K562 (cell line): ENCODE measurements around the gene CLEC18A. TPM values are rescaled to one million over a fixed set of nuclear protein-coding genes. Genes with fewer than 3 reads are reported as not detected.
"Not testable (repeated sequence)": the region's sequence is repeated elsewhere in the genome, so short reads cannot be mapped to it uniquely, and the experiment has no call there.

ENCODE experiments used
- ATAC-seq: fragments of 200-7000 bp; cut with Tn5 transposase; 3 replicates; pipeline ENCODE4 v1.9.1; 2020; ENCODE audit warnings: moderate library complexity
- BruUV-seq: library from RNA; stranded (reverse); fragments of 400-500 nt; replicated peaks from 2 replicates; lab custom pipeline; 2021; lab: Mats Ljungman, UMichigan
- CTCF ChIA-PET: fragments of 300-600 bp; formaldehyde crosslinking; extraction: SDS; loops from one replicate; lab custom pipeline; 2021; ENCODE audit warnings: low intra/inter-chr PET ratio; lab: Yijun Ruan, JAX
- POLR2A ChIA-PET: fragments of 300-600, 350-650 bp; sonication (Branson Sonifier 250); formaldehyde crosslinking; extraction: SDS; loops from one replicate; lab custom pipeline; 2021; ENCODE audit warnings: antibody characterized with exemption, inconsistent platforms; lab: Yijun Ruan, JAX
- DNase-seq, 4 experiments: peaks; one replicate each; pipeline versions ENCODE4 v3.0.0 to v3.0.0-alpha.2; 2011 to 2018; ENCODE audit warnings: low spot score in 3 of 4, mixed read lengths in 3 of 4; ENCODE audit errors: extremely low read depth in 1 of 4
- FAIRE-seq: peaks from 2 replicates; lab custom pipeline; 2011; peaks lifted over from hg19 to GRCh38; lab: Jason Lieb, UNC
- H2AFZ ChIP-seq: 2 replicates; pipeline ENCODE4 v1.6.0; 2011; ENCODE audit warnings: low read depth, low read length, control low read depth, inconsistent platforms
- H3K27ac ChIP-seq: fragments of 200-600 bp; 3 replicates; pipeline ENCODE4 v1.8.0; 2011; ENCODE audit warnings: low read depth, mild to moderate bottlenecking, control low read depth, inconsistent platforms, low read length, moderate library complexity, mixed read lengths; ENCODE audit errors: extremely low read depth
- H3K27me3 ChIP-seq, 2 experiments: fragments of 300-600 bp in 1 of 2; 2 replicates in 1 of 2; 3 replicates in 1 of 2; pipeline versions ENCODE4 v1.6.0 to v1.8.0; 2011; ENCODE audit warnings: inconsistent platforms in 2 of 2, low read length in 2 of 2, mild to moderate bottlenecking in 1 of 2, mixed read lengths in 1 of 2, moderate library complexity in 1 of 2; ENCODE audit not compliant: control insufficient read depth in 2 of 2, insufficient read depth in 2 of 2
- H3K36me3 ChIP-seq: fragments of 300-600 bp; 3 replicates; pipeline ENCODE4 v1.8.0; 2011; ENCODE audit warnings: mild to moderate bottlenecking, low read length, inconsistent platforms; ENCODE audit not compliant: control insufficient read depth, insufficient read depth
- H3K4me1 ChIP-seq, 2 experiments: fragments of 200-600 bp in 1 of 2; replicated peaks in 1 of 2; 2 replicates in 1 of 2; 3 replicates in 1 of 2; pipeline versions ENCODE4 v1.5.1 to v1.8.0; 2011; ENCODE audit warnings: inconsistent platforms in 2 of 2, low read length in 2 of 2, mild to moderate bottlenecking in 1 of 2, mixed read lengths in 1 of 2, moderate library complexity in 1 of 2; ENCODE audit not compliant: control insufficient read depth in 2 of 2, insufficient read depth in 2 of 2
- H3K4me2 ChIP-seq: 2 replicates; pipeline ENCODE4 v1.6.1; 2011; ENCODE audit warnings: low read length, control low read depth, inconsistent platforms, mixed read lengths; ENCODE audit not compliant: insufficient read depth
- H3K4me3 ChIP-seq: fragments of 200-600 bp; sonication (generic), shearing (Covaris generic); 2 replicates; pipeline ENCODE4 v1.5.1; 2016; ENCODE audit warnings: control low read depth, inconsistent platforms
- H3K79me2 ChIP-seq: fragments of 200-600 bp; 3 replicates; pipeline ENCODE4 v1.8.0; 2011; ENCODE audit warnings: low read length, inconsistent platforms; ENCODE audit not compliant: control insufficient read depth, insufficient read depth
- H3K9ac ChIP-seq, 2 experiments: 2 replicates each; pipeline versions ENCODE4 v1.6.0 to v1.6.1; 2011; ENCODE audit warnings: low read depth in 2 of 2, low read length in 2 of 2, control low read depth in 1 of 2, inconsistent platforms in 1 of 2, mild to moderate bottlenecking in 1 of 2, mixed read lengths in 1 of 2; ENCODE audit not compliant: insufficient read depth in 1 of 2
- H3K9me1 ChIP-seq: one replicate; pipeline ENCODE4 v1.6.0; 2011; ENCODE audit warnings: inconsistent platforms, mild to moderate bottlenecking, low read length, moderate library complexity; ENCODE audit not compliant: control insufficient read depth, insufficient read depth
- H3K9me3 ChIP-seq: replicated peaks from 2 replicates; pipeline ENCODE4 v1.5.1; 2011; ENCODE audit warnings: low read depth, low read length, inconsistent platforms; ENCODE audit not compliant: control insufficient read depth, insufficient read depth
- H4K20me1 ChIP-seq: replicated peaks from 2 replicates; pipeline ENCODE4 v1.6.1; 2011; ENCODE audit warnings: low read length, inconsistent platforms, mixed read lengths; ENCODE audit not compliant: control insufficient read depth, insufficient read depth
- WGBS: fragments of 100-300 bp; shearing (Covaris generic); methylation state at CpG from one replicate; pipeline ENCODE4 v1.1.6; 2016; ENCODE audit warnings: low coverage, mixed read lengths; ENCODE audit not compliant: insufficient coverage; ENCODE audit errors: missing lambda C conversion rate; 5-methylcytosine and 5-hydroxymethylcytosine counted together
- in situ Hi-C: fragments of 300-500 bp; cut with MboI; formaldehyde crosslinking; loops from 4 replicates; pipeline ENCODE4 v1.15.0; 2018; ENCODE audit warnings: inconsistent platforms, mixed read lengths
- intact Hi-C: fragments of 100-400 bp; cut with micrococcal nuclease; formaldehyde crosslinking; loops from 2 replicates; pipeline ENCODE4 v1.14.2; 2022
- polyA plus RNA-seq, 8 experiments: library from polyadenylated mRNA; depleted of rRNA in 4 of 8; stranded (reverse) in 5 of 8; unstranded in 3 of 8; fragments of >200 nt; fragmentation: Nextera tagmentation in 2 of 8; fragmentation: Illumina TruSeq in 1 of 8; extraction: Ambion mirVana in 2 of 8; extraction: Trizol in 1 of 8; gene quantifications; 2 replicates each; pipeline versions ENCODE4 v1.2.1 to v1.2.3, GENCODE V29; 2011 to 2014; ENCODE audit warnings: inconsistent platforms in 1 of 8, missing spikeins in 1 of 8
- total RNA-seq, 7 experiments: library from RNA; depleted of rRNA in 6 of 7; stranded (reverse); fragments of >200 nt in 6 of 7; fragmentation: Illumina TruSeq in 2 of 7; extraction: Trizol in 2 of 7; gene quantifications; 2 replicates each; pipeline versions ENCODE4 v1.2.1 to v1.2.3, GENCODE V29; 2011 to 2021; ENCODE audit warnings: low replicate concordance in 1 of 7

The CLEC18A gene
- total and polyA plus RNA-seq, 9 of the 15 experiments (the other 6 are each of a cell fraction or from before 2014, with no cell fraction given), result 0.08 to 0.33 (median 0.23) TPM; not detected in 2

DNA sequence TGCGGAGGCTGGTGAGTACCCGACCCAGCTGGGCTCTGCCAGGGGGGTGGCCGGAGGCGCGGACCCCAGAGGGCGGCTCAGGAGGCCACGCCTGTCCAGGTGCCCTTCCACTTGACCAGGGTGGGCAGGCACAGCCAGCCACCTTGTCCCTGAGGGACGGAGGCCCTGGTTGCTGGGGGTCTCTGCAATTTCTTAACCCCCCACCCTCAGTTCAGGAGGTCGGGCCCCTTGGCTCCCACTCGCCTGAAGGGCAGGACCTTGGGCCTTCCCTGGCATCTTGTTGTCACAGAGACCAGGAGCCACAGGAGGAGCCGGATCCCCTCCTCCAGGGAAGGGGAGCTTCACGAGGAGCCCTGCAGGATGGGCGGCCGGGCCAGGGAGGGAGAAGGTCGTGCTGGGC, 982 bp downstream of the CLEC18A start:
- H3K27me3 ChIP-seq, FAIRE-seq, H3K4me1 ChIP-seq, H3K36me3 ChIP-seq, H3K4me3 ChIP-seq, BruUV-seq, H3K4me2 ChIP-seq, in situ Hi-C loops, H3K9me3 ChIP-seq, H2AFZ ChIP-seq, H3K79me2 ChIP-seq, ATAC-seq, H3K9me1 ChIP-seq, H3K27ac ChIP-seq, DNase-seq, POLR2A ChIA-PET, H4K20me1 ChIP-seq, CTCF ChIA-PET, H3K9ac ChIP-seq, intact Hi-C loops: not testable (repeated sequence)
- 43% methylated on average over 1 of the region's 15 CpGs for WGBS

DNA sequence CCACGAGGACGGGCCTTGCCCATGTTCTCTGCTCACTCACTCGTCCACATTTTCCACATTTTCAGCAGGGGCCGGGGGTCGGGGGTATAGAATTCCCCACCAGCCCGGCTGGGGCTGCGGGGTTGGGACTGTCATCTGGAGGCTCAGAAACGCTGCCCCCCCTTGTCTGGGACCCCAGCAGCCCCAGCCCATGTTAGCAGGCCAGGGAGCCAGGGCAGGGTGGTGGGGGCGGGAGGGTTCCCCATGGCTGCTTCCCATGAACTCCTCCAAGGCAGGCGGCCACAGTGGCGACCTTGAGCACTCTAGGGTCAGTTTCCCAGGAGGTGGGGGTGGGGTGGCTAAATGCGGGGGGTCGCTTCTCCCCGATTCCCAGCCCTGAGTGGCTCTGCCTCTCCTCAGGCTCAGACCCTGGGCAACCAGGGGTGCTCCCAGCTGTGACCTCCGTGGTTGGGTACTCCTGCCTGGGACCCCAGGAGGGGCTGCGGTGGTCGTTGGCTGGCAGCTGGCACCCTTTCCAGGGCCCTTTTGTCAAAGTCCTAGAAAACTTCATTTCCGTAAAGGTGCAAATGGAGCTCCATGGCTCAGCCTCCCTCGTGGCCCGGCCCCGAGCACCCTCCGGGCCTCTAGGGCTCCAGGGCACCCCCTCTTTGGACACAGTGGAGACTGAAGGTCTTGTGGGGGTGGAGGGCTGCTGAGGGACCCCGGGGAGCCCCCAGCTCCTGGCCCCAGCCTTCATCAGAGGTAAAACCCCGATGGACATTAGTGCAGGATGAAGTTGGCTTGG, 1.6 kb downstream of the CLEC18A start:
- FAIRE-seq, H3K4me3 ChIP-seq, H2AFZ ChIP-seq, BruUV-seq, H3K27me3 ChIP-seq, H4K20me1 ChIP-seq, H3K9me1 ChIP-seq, intact Hi-C loops, H3K9ac ChIP-seq, H3K9me3 ChIP-seq, POLR2A ChIA-PET, H3K4me2 ChIP-seq, ATAC-seq, CTCF ChIA-PET, H3K4me1 ChIP-seq, DNase-seq, H3K27ac ChIP-seq, H3K36me3 ChIP-seq, H3K79me2 ChIP-seq, in situ Hi-C loops: not testable (repeated sequence)
- WGBS, result 37% methylated on average over 7 of the region's 24 CpGs

DNA sequence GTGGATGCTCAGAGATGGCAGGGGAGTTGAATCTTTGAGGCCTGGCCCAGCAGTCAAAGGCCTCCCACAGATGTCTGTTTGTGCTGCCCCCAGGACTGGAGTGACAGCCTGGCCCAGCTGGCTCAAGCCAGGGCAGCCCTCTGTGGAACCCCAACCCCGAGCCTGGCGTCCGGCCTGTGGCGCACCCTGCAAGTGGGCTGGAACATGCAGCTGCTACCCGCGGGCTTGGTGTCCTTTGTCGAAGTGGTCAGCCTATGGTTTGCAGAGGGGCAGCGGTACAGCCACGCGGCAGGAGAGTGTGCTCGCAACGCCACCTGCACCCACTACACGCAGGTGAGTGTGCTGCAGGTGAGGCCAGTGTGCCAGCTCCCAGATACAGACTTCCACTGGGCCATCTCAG, 3.1 kb downstream of the CLEC18A start:
- H3K9me1 ChIP-seq, BruUV-seq, H3K27ac ChIP-seq, H3K4me3 ChIP-seq, H3K36me3 ChIP-seq, H3K4me1 ChIP-seq, DNase-seq, H3K79me2 ChIP-seq, H2AFZ ChIP-seq, POLR2A ChIA-PET, H3K9me3 ChIP-seq, H3K9ac ChIP-seq, FAIRE-seq, H4K20me1 ChIP-seq, intact Hi-C loops, H3K4me2 ChIP-seq, ATAC-seq, H3K27me3 ChIP-seq, in situ Hi-C loops: not testable (repeated sequence)
- 42% methylated on average over 7 of the region's 13 CpGs for WGBS
- CTCF ChIA-PET, result interaction anchor here (0.6 kb wide), 1 partner anchor 945 kb away, joined by 4 read pairs; no protein-coding TSS in a partner anchor

DNA sequence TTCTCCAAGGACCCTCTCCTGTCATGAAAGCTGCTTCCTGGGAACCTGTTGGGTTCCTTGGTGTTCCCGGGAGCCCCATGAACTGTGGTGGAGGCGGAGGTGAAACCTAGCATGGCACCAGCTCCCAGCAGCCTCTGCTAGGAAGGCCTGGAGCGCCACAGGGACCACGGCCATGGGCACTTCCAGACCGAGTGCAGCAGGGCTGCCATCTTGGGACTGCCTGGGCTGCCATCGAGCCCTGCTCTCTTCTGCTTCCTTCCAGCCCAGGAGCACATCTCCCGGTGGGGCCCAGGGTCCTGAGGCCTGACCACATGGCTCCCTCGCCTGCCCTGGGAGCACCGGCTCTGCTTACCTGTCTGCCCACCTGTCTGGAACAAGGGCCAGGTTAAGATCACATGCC, 12.2 kb downstream of the CLEC18A start:
- H3K79me2 ChIP-seq, in situ Hi-C loops, H3K36me3 ChIP-seq, H3K9me1 ChIP-seq, H3K27me3 ChIP-seq, ATAC-seq, FAIRE-seq, H4K20me1 ChIP-seq, H3K4me3 ChIP-seq, H3K4me2 ChIP-seq, BruUV-seq, intact Hi-C loops, H3K27ac ChIP-seq, H2AFZ ChIP-seq, H3K9ac ChIP-seq, CTCF ChIA-PET, H3K4me1 ChIP-seq, H3K9me3 ChIP-seq, DNase-seq, POLR2A ChIA-PET: not testable (repeated sequence)
- WGBS, result no CpG with 5 or more reads among the region's 9 CpGs
